Neural progenitor cell (in vitro differentiated cells): ENCODE measurements around the gene FAM234B.

ENCODE experiments used
- EZH2 ChIP-seq: fragments of 200-600 bp; sonication (generic); IDR thresholded peaks from 2 replicates; pipeline ENCODE4 v1.6.1; 2017; ENCODE audit warnings: antibody characterized with exemption, mild to moderate bottlenecking, moderate library complexity
- TF ChIP-seq, protein P1 (sequence below): fragments of 200-600 bp; sonication (generic); IDR thresholded peaks from 2 replicates; pipeline ENCODE4 v1.5.1; 2017; ENCODE audit warnings: antibody characterized with exemption, mild to moderate bottlenecking

DNA sequence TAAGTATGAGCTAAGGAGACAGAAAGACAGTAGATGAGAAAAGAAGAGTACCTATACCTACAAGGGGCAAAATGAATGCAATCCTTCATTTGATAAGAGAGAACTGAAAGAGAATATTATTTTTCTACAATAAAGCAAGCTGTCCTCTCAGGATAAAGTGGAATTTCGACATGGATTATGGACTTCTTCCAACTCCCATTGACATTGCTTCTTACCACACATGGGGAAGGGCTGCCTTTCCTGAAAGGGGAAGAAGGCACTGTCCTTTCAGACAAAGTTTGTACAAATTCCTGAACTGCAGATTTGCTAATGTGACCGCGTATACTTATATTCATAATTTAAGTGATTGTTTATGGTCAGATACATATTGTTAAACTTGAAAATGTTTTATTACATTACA, 39.8 kb upstream of the FAM234B start:
- TF ChIP-seq, protein P1, sequence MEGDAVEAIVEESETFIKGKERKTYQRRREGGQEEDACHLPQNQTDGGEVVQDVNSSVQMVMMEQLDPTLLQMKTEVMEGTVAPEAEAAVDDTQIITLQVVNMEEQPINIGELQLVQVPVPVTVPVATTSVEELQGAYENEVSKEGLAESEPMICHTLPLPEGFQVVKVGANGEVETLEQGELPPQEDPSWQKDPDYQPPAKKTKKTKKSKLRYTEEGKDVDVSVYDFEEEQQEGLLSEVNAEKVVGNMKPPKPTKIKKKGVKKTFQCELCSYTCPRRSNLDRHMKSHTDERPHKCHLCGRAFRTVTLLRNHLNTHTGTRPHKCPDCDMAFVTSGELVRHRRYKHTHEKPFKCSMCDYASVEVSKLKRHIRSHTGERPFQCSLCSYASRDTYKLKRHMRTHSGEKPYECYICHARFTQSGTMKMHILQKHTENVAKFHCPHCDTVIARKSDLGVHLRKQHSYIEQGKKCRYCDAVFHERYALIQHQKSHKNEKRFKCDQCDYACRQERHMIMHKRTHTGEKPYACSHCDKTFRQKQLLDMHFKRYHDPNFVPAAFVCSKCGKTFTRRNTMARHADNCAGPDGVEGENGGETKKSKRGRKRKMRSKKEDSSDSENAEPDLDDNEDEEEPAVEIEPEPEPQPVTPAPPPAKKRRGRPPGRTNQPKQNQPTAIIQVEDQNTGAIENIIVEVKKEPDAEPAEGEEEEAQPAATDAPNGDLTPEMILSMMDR, result no peak
- TF ChIP-seq EZH2, result no peak
